HG03045 (cell line): ENCODE data around the gene ADGRG4.

ENCODE experiments used
- ATAC-seq: cut with Tn5 transposase; IDR thresholded peaks from one replicate; pipeline ENCODE4 v1.9.1; 2021; ENCODE audit warnings: mild to moderate bottlenecking, moderate library complexity; ENCODE audit not compliant: unreplicated experiment

Gene ADGRG4

GRCh38 chrX:136292656-136293055, 8.1 kb upstream of the ADGRG4 start:
- no peak for ATAC-seq

- ATAC-seq: no peak
Observed at GRCh38 chrX:136295380-136295779, 5.4 kb upstream of the ADGRG4 start.

GRCh38 chrX:136303041-136303440, 2.3 kb downstream of the ADGRG4 start:
- no peak for ATAC-seq

GRCh38 chrX:136304493-136304892, 3.7 kb downstream of the ADGRG4 start:
- ATAC-seq: no peak

GRCh38 chrX:136306182-136306581, 5.4 kb downstream of the ADGRG4 start:
- ATAC-seq: no peak

GRCh38 chrX:136307471-136307870, 6.7 kb downstream of the ADGRG4 start:
- no peak for ATAC-seq

GRCh38 chrX:136310411-136310810, 9.6 kb downstream of the ADGRG4 start:
- ATAC-seq: no peak

GRCh38 chrX:136318156-136318555, 17.4 kb downstream of the ADGRG4 start:
- ATAC-seq: no peak

GRCh38 chrX:136318895-136319597, 18.3 kb downstream of the ADGRG4 start:
- no peak for ATAC-seq

GRCh38 chrX:136319600-136319999, 18.8 kb downstream of the ADGRG4 start:
- ATAC-seq: no peak

GRCh38 chrX:136321532-136321931, 20.8 kb downstream of the ADGRG4 start:
- ATAC-seq: no peak

- no peak for ATAC-seq
Observed at GRCh38 chrX:136322064-136322463, 21.3 kb downstream of the ADGRG4 start.

- ATAC-seq: no peak
Observed at GRCh38 chrX:136325377-136325776, 24.6 kb downstream of the ADGRG4 start.

GRCh38 chrX:136328933-136329332, 28.2 kb downstream of the ADGRG4 start:
- ATAC-seq: no peak

- ATAC-seq: no peak
Observed at GRCh38 chrX:136336623-136337022, 35.9 kb downstream of the ADGRG4 start.

- no peak for ATAC-seq
Observed at GRCh38 chrX:136339702-136340101, 38.9 kb downstream of the ADGRG4 start.

- no peak for ATAC-seq
Observed at GRCh38 chrX:136344320-136344719, 43.6 kb downstream of the ADGRG4 start.

- ATAC-seq: no peak
Observed at GRCh38 chrX:136346506-136346905, 45.7 kb downstream of the ADGRG4 start.

- no peak for ATAC-seq
Observed at GRCh38 chrX:136347706-136348105, 46.9 kb downstream of the ADGRG4 start.

- no peak for ATAC-seq
Observed at GRCh38 chrX:136353526-136354093, 52.8 kb downstream of the ADGRG4 start.

- ATAC-seq: no peak
Observed at GRCh38 chrX:136354201-136354600, 53.4 kb downstream of the ADGRG4 start.

GRCh38 chrX:136369377-136369776, 68.6 kb downstream of the ADGRG4 start:
- ATAC-seq: no peak

- no peak for ATAC-seq
Observed at GRCh38 chrX:136376713-136377112, 76.0 kb downstream of the ADGRG4 start.
